ENCODE results near the gene HSDL1.
A peak's percentile ranks its signal among the peaks of the same experiment; 100 is the strongest.
"Not testable (repeated sequence)": the region's sequence is repeated elsewhere in the genome, so short reads cannot be mapped to it uniquely, and the experiment has no call there.

The HSDL1 gene

DNA sequence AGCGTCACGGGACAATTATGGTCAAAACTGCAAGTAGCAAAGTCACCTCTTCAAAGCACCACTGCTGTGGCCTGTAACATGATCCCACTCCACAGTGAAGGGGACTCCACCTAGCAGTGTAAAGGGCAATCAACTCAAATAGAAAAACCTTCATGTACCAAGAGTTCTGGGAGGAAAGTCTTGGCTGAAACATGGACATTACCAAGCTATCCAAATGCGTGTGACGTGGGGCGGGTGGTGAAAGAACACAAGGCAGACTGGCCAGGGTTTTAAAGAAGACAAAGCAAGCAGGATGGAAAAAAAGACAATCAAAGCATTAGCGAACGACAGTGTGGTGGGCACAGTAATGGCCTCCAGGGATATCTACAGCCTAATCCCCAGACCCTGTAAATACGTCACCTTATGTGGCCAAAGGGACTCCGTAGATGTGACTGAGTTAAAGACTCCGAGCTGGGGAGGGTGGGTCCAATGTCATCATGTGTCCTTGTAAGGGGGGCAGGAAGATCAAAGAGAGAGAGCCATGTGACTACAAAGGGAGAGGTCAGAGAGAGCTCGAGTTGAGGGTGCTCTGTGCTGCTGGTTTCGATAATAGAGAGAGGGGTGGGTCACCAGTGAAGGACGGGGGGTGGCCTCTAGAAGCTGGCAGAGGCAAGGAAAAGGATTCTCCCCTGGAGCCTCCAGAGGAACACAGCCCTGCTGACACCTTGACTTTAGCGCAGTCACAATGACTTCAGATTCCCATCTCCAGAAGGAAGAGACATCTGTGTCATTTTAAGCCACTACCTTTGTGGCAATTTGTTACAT is 6.0 kb downstream of the HSDL1 start:
- no peak for DNase-seq (ENCODE audit: low spot score)

DNA sequence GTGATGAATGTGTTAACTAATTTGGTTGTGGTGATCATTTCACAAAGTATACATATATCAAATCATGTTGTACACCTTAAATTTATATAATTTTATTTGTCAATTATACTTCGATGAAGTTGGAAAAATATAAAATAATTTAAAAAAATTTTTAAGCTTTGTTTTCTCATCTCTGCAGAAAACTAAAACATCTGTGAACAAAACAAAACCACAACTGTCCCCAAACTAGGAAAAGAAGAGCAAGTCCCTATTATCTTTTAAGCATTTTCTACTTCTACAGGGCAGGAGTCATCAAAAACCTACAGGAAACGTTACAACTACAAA is 6.5 kb downstream of the HSDL1 start:
- no peak for DNase-seq (ENCODE audit: low spot score)

DNA sequence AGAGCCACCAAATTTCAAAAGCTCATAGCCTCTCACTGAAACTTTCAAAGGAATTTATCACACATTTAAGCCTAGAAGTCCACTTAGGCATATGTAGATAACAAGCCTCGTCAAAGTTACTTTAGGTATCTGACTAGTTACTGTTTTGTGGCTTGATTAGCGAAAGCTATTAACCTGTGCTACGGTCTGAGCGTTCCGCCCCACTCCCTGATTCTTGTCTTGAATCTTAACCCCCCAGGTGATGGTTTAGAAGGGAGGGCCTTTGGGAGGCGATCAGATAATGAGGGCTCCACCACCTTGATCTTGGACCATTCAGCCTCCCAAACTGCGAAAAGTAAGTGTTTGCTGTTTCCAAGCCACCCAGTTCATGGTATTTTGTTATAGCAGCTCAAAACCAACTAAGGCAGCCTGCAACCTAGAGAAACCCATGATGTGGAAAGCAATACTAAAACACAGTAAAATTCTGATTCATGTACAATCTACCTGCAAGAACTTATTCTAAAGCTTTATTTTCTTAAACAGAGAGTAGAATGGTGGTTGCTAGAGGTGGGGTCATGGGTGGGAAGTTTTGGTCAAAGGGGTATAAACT is 7.1 kb downstream of the HSDL1 start:
- no peak for DNase-seq (ENCODE audit: low spot score)

DNA sequence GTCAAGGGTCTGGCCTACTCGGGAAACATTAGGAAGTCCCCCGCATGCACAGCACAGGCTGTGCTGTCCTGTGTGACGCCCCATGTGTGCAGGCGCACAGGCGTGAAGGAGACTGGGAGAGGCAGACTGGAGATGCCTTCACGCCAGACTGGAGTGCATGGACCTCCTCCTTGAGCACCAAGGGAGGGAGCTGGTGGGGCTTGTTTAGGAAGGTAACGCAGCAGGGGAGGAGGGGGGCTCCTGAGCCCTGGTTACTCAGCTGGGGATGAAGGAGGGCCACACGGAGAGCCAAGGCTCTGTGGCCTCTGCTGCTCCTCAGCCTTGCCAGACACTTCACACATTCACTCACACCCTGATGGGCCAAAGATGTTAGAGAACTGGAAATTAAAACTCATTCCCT is 7.7 kb downstream of the HSDL1 start:
- DNase-seq (ENCODE audit: low spot score) = no peak

DNA sequence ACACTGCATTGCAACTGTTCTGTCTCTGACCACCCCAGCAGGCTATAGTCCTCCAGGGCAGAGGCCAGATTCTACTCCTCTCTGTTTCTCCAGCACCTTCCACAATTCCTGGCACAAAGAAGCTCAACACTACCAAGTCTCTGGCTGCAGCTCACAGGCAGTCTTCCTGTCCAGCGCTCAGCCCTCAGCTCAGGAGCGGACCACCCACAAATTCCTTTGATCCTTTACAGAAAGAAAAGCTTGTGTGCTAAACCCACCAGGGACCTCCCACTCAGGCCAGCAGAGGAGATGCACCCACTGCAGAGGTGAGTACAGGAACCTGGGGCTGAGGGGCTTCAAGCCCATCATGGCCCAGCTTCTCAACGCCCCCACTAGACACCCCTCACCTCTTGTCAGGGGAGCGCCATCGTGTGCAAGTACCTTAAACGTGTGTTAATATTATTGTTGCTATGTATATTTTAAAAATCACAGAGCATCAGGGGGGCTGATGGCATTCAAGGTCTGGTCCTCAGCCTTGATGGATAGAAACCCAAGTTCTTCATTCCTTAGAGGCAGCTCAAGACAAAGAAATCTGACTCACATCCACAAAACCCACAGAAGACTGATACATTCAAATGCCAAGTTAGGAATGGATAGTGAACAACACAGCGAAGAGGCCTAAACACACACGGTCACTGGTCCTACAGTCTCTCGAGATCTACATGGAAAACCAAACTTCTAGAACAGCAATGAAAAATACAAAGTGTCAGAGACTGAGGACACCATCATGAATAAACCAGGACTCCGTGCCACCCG is 8.4 kb downstream of the HSDL1 start:
- DNase-seq (ENCODE audit: low spot score) = peak; percentile 65

DNA sequence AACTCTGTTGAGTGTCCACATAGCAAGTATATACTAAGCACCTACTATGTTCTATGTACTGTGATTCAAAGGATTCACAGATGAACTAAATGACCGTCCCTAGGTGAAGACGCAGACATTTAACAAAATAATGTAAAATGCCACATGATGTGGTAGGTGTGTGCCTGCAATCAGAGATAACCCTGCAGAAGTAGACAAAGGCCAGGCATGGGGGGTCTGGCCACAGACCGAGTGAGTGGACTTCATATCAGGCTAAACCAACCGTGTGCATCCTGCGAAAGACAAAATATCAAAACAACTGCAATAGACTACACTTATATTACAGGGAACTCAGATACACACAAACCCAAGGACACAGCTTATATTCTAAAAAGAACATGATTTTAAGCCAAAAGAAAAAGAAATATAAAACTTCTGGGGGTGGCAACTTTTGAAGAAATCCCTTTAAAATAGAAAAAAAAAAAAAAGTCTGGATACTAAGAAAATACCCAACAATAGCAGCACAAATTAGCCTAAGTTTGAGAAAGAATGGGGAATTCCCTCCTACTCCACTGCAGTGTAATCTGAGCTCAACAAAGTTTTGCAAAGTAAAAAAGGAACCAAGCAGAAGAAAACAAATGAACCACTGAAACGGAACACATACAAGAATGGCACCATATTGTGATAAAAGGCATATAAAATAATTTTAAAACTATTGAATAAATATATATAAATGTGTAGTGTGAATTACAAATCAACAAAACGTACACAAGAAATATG is 12.3 kb downstream of the HSDL1 start:
- no peak for DNase-seq (ENCODE audit: low spot score)

DNA sequence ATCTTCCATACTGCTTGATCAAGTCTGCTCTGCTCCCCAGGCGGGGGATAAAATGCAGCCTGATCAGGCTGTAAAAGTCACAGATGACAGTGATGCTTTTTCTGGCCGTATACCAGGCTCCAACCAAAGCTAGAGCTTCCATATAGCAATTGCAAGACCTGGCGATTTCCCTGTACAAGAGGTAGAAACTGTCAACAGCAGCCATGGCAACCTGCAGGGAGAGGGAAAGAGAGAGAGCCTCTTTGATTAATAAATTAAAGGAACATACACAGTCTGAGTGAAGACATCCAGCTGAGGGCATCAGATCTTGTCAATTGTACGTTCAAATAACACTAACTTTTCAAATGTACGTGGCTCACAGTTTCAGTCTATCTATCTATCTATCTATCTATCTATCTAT is 13.9 kb downstream of the HSDL1 start:
- DNase-seq (ENCODE audit: low spot score) = no peak

DNA sequence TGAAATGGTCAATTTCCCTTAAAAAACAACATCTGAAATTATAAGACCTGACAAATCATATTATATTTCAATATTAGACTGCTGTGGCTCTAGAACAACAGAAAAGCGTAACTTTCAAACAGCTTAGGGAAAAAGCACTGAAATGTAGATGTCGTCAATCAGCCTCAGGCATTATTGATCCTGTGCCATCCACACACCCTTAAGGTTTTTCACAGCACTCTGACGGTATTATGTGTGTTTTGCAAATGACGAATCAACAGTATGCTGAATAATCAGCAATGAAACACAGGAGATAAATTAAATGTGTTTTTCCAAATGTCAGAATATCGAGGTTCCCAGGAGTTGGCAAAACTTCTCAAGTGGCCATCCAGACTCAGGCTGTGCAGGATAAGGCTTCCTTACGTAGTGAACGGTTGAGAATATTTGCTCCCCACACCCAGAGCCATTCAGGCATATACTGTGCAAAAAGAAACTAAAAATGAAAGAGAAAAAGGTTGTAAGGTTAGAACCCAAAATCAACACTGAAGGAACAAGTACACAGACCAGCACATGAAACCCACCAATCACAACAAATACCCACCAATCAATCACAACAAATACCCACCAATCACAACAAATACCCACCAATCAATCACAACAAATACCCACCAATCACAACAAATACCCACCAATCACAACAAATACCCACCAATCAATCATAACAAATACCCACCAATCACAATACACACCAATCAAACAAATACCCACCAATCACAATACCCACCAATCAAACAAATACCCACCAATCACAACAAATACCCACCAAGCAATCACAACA is 20.5 kb downstream of the HSDL1 start:
- no peak for DNase-seq (ENCODE audit: low spot score)

DNA sequence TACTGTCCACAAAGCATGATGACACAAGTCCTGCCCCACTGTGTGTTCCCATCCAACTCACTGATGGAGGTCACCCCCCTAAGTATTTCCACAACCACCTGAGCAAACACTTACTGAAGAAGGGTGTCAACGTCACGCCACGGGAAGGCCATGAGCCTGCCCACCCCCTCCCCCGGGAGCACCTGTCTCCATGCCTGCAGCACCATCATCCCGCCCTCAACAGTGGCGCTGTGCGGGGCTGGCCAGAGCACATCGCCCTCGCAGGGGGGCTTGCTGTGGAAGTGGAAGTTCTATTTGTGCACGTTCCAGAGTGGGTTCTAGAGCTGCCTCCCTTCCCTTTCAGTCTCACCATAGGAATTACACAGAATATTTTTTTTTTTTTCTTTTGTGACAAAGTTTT is 24.0 kb downstream of the HSDL1 start:
- DNase-seq (ENCODE audit: low spot score) = no peak

DNA sequence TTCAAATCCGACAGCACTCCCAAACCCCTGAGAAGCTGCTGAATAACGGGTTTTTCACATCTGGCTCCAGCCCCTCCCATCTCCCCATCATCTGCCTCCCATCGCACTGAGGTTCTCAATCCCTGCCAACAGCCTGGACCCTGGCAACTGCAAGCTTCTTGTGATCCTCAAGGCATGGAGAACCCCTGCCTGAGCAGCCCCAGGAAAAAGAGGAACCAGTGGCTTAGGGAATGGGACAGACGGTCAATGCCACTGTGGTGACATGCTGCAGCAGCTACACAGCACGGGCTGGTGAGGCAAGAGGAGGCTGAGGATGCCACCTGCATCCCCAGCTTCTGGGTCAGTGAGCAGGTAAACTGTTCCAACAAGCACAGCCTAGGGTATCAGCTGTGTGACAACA is 25.0 kb downstream of the HSDL1 start:
- no peak for DNase-seq (ENCODE audit: low spot score)

DNA sequence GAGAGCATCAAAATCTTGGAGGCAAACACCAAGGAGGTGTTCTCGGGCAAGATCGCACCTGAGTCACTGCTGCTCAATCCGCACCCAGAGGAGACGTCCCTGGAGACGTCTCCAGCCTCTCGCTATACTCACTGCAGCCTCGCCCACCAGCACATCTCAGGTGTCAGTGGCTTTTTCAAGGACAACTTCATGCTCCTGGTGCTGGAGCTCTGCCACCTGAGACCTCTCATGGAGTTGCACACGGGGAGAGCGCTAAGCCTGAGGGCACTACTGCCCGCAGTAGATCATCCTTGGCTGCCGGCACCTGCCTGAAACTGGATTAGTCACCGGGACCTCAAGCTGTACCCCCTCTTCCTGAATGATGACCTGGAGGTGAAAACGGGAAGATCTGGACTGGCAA is 25.6 kb downstream of the HSDL1 start:
- no peak for DNase-seq (ENCODE audit: low spot score)

DNA sequence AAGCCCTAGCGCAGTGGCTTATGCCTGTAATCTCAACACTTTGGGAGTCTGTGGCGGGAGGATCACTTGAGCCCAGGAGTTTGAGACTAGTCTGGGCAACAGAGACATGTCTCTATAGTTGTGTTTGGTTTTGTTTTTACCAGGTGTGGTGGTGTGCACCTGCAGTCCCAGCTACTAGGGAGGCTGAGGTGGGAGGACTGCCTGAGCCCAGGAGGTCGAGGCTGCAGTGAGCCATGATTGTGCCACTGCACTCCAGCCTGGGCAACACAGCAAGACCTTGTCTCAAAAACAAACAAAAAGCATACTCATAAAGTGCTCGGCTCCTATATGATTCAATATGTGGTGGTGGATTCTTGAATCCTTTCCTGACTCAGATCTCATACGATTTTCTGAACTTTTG is 26.7 kb downstream of the HSDL1 start:
- not testable (repeated sequence) for DNase-seq (ENCODE audit: low spot score)

DNA sequence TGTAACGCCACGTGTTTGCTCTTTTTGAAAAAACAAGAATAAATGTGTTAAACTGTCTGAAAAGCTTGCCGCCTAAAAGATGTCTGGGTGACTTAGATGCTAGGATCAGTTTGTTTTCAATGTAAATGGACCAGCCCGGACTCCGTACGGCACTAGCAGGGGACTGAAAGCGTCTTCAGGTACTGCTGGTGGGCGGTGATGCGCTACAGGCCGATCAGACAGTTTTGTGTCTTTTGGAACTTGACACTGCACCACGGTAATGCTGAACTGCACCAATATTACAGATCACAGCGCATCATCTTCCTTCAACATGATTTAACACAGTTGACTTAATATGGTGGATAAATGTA is 27.5 kb downstream of the HSDL1 start:
- no peak for DNase-seq (ENCODE audit: low spot score)

DNA sequence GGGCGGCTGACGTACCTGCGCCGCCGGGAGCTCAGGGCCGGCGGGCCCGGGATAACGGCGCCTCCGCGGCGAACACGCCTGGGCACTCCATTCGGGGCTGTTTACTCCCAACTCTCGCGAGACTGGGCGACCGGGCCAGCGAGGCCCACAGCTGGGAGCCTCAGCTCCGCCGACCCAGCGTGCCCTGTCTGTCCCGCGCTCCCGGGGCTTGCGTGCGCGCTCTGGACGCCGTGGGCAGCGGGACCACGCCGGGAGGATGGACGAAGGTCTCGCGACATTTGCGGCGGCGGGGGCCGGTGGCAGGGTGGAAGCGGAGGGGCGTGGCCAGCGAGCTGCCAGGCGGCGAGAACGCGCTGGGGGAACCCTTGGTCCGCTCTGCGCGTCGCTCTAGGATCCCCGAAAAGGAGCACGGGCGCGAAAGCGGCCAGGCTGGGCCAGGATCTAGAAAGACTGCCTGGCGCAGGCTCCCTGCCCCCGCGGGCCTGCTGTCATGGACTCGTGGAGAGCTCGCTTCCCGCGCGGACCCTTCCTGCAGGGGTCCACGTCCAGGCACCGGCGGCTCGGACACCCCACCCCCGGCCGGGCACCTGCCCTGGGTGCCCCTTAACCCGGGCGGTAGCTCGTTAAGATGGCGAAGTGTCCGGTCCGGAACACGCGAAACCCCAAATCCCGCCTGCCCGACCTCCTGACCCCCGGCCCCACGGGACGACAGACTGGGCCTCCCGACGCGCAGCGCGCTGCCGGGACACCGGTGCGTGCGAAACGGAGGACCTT is 28.1 kb downstream of the HSDL1 start, which contains the start of gene MBTPS1:
MBTPS1 (minus strand) TSS at position 223 of the 774 bp plus-strand sequence. CDS start 15,159 bp downstream, outside the sequence.
- DNase-seq (ENCODE audit: low spot score) = peak; percentile 99

DNA sequence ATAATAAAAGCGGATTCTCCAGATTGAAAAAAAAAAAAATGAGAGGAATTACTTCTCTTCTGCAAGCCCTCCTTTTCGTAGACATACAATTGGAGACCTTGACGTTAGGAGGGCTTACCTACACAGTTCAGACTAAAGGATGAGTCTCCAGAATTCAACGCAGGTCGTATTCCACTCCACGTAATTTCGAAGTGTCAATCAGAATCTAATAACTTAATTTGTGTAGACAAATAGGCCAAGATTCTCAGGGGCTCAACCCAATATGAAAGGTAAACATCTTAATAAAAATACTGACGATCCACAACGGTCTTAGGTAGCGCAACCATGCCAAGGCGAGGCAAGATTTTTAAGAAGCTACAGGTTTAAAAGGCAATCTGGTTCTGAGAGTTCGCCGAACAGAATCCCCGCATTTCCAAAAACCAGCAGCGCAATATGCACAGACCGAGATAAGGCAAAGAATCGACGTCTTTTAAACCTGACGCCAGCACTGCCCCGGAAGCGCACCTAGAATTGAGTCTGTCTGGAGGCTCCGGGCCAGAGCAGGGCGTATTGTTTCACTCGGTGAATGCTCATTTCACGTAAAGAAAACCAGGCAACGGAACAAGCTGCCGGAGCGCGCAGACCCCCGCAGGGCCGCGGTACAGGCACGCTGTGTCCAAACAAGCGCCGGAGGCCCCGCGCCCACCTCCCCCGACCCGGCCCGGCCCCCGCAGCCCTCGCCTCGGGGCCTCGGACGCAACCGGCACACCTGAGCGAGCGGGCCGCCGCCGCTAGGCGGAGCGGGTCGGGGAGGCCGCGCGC is 28.9 kb downstream of the HSDL1 start:
- DNase-seq (ENCODE audit: low spot score) = no peak

DNA sequence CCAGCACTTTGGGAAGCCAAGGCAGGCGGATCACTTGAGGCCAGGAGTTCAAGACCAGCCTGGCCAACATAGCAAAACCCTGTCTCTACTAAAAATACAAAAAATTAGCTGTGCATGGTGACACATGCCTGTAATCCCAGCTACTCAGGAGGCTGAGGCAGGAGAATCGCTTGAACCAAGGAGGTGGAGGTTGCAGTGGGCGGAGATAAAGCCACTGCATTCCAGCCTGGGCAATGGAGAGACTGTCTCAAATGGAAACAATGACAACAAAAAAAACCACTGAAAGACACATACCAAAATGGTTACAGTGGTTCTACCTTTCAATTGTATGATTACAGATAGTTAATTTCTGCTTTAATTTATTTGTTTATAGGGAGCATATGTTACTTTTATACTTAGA is 33.0 kb downstream of the HSDL1 start:
- not testable (repeated sequence) for DNase-seq (ENCODE audit: low spot score)

DNA sequence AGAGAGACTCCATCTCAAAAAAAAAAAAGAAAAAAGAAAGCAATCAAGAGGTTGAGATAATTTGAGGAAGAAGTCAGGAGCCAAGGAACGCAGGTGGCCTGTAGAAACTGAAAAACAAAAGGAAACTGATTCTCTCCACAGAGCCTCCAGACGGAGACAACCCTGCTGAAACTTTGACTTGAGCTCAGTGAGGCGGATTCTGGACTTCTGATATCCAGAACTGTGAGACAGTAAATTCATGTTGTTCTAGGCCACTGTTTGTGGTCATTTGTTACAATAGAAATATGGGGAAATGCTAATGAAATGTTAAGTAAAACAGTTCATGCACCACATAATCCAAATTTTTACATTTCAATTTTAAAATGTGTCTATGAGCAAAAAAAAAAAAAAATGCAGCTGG is 33.5 kb downstream of the HSDL1 start:
- no peak for DNase-seq (ENCODE audit: low spot score)

DNA sequence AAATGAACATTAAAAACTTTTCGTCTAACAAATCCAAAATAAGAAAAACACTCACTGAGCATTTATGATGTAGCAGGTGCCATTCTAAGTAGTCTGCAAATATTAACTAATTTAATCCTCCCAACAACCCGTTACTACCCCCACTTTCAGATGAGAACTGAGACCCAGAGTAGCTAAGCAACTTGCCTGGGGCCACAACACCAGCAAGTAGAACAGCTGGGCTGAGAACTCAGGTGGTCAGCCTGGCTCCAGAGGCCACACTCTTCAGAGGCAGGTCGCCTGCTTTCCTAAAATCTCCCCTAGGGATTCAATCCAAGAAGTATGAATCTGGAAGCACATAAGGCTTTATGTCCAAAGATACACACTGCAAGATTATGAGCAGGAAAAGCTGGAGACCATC is 34.5 kb downstream of the HSDL1 start:
- DNase-seq (ENCODE audit: low spot score) = no peak

DNA sequence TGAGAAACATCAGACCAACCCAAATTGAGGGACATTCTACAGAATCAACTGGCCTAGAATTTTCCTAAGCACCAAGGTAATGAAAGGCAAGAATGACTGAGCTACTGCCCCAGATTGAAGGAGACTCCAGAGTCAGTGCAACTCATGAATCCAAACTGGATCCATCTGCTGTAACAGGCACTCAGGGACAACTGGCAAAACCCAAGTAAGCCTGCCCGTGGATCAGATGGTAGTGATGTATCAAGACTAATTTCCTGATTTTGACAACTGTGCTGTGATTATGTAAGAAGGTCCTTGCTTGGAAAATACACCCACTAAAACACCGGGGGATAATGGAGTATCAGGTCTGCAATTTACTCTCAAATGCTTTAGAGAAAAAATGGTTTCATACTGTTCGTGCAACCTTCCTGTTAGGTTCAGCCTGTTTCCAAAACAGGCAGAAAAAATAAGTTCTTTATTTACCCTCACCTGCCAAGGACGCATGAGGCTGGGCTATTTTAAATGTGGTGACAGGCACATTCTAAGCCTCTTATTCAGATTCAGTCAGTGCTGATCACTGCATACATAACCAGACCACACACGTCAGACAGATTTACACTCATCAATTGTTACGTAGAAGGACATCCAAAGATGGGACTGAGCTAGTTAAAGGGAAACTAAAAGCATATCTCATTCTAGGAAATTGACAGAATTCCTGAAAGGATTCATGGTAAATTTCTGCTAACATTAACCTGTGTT is 35.2 kb downstream of the HSDL1 start:
- no peak for DNase-seq (ENCODE audit: low spot score)
